CD4-positive, alpha-beta T cell (primary cell): ENCODE measurements around the gene SIL1. TPM values are rescaled to one million over a fixed set of nuclear protein-coding genes. Genes with fewer than 3 reads are reported as not detected.

Experiments
- ATAC-seq: fragments of 200-7000 bp; cut with Tn5 transposase; one replicate; pipeline ENCODE4 v1.10.0; 2022; ENCODE audit warnings: mild to moderate bottlenecking; ENCODE audit not compliant: poor library complexity
- CTCF ChIA-PET: fragments of 350-600 bp; sonication (Branson Sonifier 250); formaldehyde crosslinking; loops from one replicate; lab custom pipeline; 2021; ENCODE audit warnings: antibody characterized with exemption, inconsistent platforms; lab: Charles Lee
- POLR2A ChIA-PET: fragments of 350-600 bp; sonication (Branson Sonifier 250); formaldehyde crosslinking; loops from one replicate; lab custom pipeline; 2021; ENCODE audit warnings: antibody characterized with exemption, inconsistent platforms; lab: Charles Lee
- DNase-seq, 14 experiments: peaks; one replicate each; pipeline ENCODE4 v3.0.0-alpha.2; 2013 to 2020; ENCODE audit warnings: mixed read lengths in 2 of 14
- H3K27ac ChIP-seq, 2 donors: one replicate each; pipeline versions ENCODE4 v1.5.1 to v1.7.0; 2013; ENCODE audit warnings: low read length in 2 of 2, low read depth in 1 of 2, mild to moderate bottlenecking in 1 of 2
- H3K27me3 ChIP-seq, 2 experiments: 1 replicate in 1 of 2; 2 replicates in 1 of 2; pipeline versions ENCODE4 v1.6.1 to v1.7.0; 2013; ENCODE audit warnings: low read length in 2 of 2, control low read depth in 1 of 2, mild to moderate bottlenecking in 1 of 2, moderate library complexity in 1 of 2; ENCODE audit not compliant: insufficient read depth in 2 of 2, control insufficient read depth in 1 of 2
- H3K36me3 ChIP-seq: one replicate; pipeline ENCODE4 v1.6.1; 2013; ENCODE audit warnings: low read length, control low read depth; ENCODE audit not compliant: insufficient read depth
- H3K4me1 ChIP-seq: one replicate; pipeline ENCODE4 v1.6.1; 2013; ENCODE audit warnings: low read length, control low read depth; ENCODE audit not compliant: insufficient read depth
- H3K4me3 ChIP-seq: one replicate; pipeline ENCODE4 v1.5.1; 2013; ENCODE audit warnings: mild to moderate bottlenecking, low read length, moderate library complexity
- H3K9me3 ChIP-seq, 2 experiments: 1 replicate in 1 of 2; 2 replicates in 1 of 2; pipeline versions ENCODE4 v1.6.1 to v1.7.0; 2013; ENCODE audit warnings: low read length in 2 of 2, mild to moderate bottlenecking in 2 of 2, control low read depth in 1 of 2, moderate library complexity in 1 of 2; ENCODE audit not compliant: control insufficient read depth in 1 of 2, insufficient read depth in 1 of 2
- H3K27ac Mint-ChIP-seq: one replicate; pipeline ENCODE4 v1.8.0; 2020; ENCODE audit warnings: mixed read lengths
- H3K27me3 Mint-ChIP-seq: one replicate; pipeline ENCODE4 v1.8.0; 2021; ENCODE audit warnings: mixed read lengths
- H3K36me3 Mint-ChIP-seq: one replicate; pipeline ENCODE4 v1.8.0; 2021; ENCODE audit warnings: low read depth, mixed read lengths
- H3K4me1 Mint-ChIP-seq: one replicate; pipeline ENCODE4 v1.8.0; 2021; ENCODE audit warnings: low read depth, mixed read lengths
- H3K4me3 Mint-ChIP-seq: one replicate; pipeline ENCODE4 v1.8.0; 2020; ENCODE audit warnings: mild to moderate bottlenecking, mixed read lengths
- H3K9me3 Mint-ChIP-seq: one replicate; pipeline ENCODE4 v1.8.0; 2020; ENCODE audit warnings: mixed read lengths
- CTCF ChIP-seq: fragments of 200-600 bp; IDR thresholded peaks from one replicate; pipeline ENCODE4 v1.8.0; 2022; ENCODE audit warnings: antibody characterized with exemption, mild to moderate bottlenecking
- intact Hi-C, 2 experiments: fragments of 100-400 bp; cut with DNase I in 1 of 2; cut with micrococcal nuclease in 1 of 2; formaldehyde crosslinking; loops; one replicate each; pipeline versions ENCODE4 v1.15.1 to v1.9.0; 2023 to 2025; cut with DNase I, micrococcal nuclease
- total RNA-seq, 174 experiments: library from RNA in 2 of 174; stranded (reverse) in 2 of 174; gene quantifications; one replicate each; pipeline ENCODE4 v1.2.3 and lab custom pipeline; 2021 to 2026

Gene SIL1
- total RNA-seq, 2 experiments from 2014 or later: 5.6 to 9.2 TPM

- H3K27me3 Mint-ChIP-seq: no peaks in the 10 kb centered on the region
- H3K4me1 Mint-ChIP-seq: no peaks in the 10 kb centered on the region
- H3K9me3 Mint-ChIP-seq: no peaks in the 10 kb centered on the region
- no peak overlapping the region for H3K27ac Mint-ChIP-seq
- Histone ChIP-seq H3K9me3 (no peaks in the 10 kb centered on the region), H3K27ac (no peak overlapping the region), H3K4me1 (no peaks in the 10 kb centered on the region), H3K36me3 (no peaks in the 10 kb centered on the region), H3K4me3 (no peak overlapping the region), H3K27me3 (no peaks in the 10 kb centered on the region)
- ChIA-PET CTCF (interaction anchor here (1.0 kb wide), 1 partner anchor 87 kb away, joined by 3 read pairs; no protein-coding TSS in a partner anchor), POLR2A (no interaction called here)
- intact Hi-C loops: no loop called here
- H3K4me3 Mint-ChIP-seq: no peak overlapping the region
- no peak for ATAC-seq
- no peak for TF ChIP-seq CTCF
- H3K36me3 Mint-ChIP-seq: no peaks in the 10 kb centered on the region
- DNase-seq: no peak
Measured at GRCh38 chr5:139140591-139141071, 57.5 kb downstream of the SIL1 start.

GRCh38 chr5:139138809-139139208 is 59.4 kb downstream of the SIL1 start:
- no peaks in the 10 kb centered on the region for H3K9me3 ChIP-seq
- intact Hi-C loops: no loop called here

GRCh38 chr5:139138109-139138508 is 60.1 kb downstream of the SIL1 start:
- Histone ChIP-seq H3K4me3 (no peak overlapping the region), H3K27ac (no peak overlapping the region), H3K27me3 (no peaks in the 10 kb centered on the region), H3K36me3 (no peaks in the 10 kb centered on the region), H3K9me3 (no peaks in the 10 kb centered on the region), H3K4me1 (no peaks in the 10 kb centered on the region)
- TF ChIP-seq CTCF: no peak
- ChIA-PET CTCF (interaction anchor here (0.7 kb wide), 1 partner anchor 10 kb away, joined by 3 read pairs; no protein-coding TSS in a partner anchor), POLR2A (no interaction called here)
- no peak overlapping the region for H3K27ac Mint-ChIP-seq
- no peaks in the 10 kb centered on the region for H3K36me3 Mint-ChIP-seq
- H3K27me3 Mint-ChIP-seq: no peaks in the 10 kb centered on the region
- intact Hi-C loops: no loop called here
- H3K4me3 Mint-ChIP-seq: no peak overlapping the region
- ATAC-seq: no peak
- H3K4me1 Mint-ChIP-seq: no peaks in the 10 kb centered on the region
- H3K9me3 Mint-ChIP-seq: no peaks in the 10 kb centered on the region
- no peak for DNase-seq

More at GRCh38 chr5:139138809-139139208, 59.4 kb downstream of the SIL1 start:
- Mint-ChIP-seq H3K27me3 (no peaks in the 10 kb centered on the region), H3K36me3 (no peaks in the 10 kb centered on the region), H3K27ac (no peak overlapping the region), H3K4me3 (no peak overlapping the region), H3K9me3 (no peaks in the 10 kb centered on the region), H3K4me1 (no peaks in the 10 kb centered on the region)
- Histone ChIP-seq H3K27ac (no peak overlapping the region), H3K27me3 (no peaks in the 10 kb centered on the region), H3K4me3 (no peak overlapping the region), H3K4me1 (no peaks in the 10 kb centered on the region), H3K36me3 (no peaks in the 10 kb centered on the region)
- no peak for TF ChIP-seq CTCF
- CTCF ChIA-PET: interaction anchor here (0.7 kb wide), 1 partner anchor 11 kb away, joined by 3 read pairs; no protein-coding TSS in a partner anchor
- ATAC-seq (no peak), DNase-seq (no peak)
- POLR2A ChIA-PET: no interaction called here
